ENCODE data around the gene SLC35E3.

Gene SLC35E3

DNA sequence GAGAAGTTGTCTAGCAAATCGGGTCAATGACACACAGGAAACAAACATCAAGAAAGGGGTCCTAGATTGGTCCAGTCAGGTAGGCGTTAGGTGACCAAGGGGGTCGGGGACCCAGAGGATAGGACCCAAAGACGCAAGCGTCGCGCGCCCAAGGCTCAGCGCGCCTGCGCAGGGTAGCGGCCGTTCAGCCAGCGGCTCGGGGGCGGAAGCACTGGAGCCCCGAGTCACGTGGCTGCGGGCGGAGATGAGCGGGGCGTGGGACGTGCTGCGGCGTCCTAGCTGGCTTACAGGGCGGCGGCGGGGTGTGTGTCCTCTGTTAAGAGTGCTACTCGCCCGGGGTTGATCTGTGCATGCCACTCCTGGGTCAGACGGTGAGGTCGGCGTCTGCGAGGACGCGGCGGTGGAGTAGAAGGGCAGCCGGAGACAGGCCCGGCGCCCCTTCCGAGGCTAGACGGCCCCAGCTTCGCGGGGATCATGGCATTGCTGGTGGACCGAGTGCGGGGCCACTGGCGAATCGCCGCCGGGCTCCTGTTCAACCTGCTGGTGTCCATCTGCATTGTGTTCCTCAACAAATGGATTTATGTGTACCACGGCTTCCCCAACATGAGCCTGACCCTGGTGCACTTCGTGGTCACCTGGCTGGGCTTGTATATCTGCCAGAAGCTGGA lies at the start of gene SLC35E3:
SLC35E3 (plus strand) TSS at position 273 of the 668 bp plus-strand sequence; CDS start at position 475, 202 bp downstream.
- DNase-seq (ENCODE audit: low read depth in 2 of 3, low spot score in 2 of 3): peak; percentile 79 to 86 (median 84)

DNA sequence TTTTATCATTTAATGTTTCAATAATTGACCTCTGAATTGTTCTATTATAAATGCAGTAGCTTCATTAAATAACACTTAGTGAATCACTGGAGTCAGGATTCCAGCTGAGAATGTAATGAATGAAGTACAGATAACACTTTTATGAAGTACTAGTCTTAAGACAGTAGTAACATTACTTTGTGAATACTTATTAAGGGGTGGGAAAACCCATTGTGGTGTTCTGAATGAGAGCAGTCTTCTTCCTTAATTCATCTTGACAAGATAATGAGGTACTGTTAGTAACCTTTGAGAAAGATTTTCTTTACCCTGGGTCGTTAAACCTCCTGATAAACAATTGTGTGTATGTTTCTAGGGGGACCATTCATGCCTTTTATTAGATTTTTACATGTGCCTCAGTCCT lies 46.5 kb upstream of the SLC35E3 start:
- DNase-seq (ENCODE audit: low read depth in 2 of 3, low spot score in 2 of 3): no peak

DNA sequence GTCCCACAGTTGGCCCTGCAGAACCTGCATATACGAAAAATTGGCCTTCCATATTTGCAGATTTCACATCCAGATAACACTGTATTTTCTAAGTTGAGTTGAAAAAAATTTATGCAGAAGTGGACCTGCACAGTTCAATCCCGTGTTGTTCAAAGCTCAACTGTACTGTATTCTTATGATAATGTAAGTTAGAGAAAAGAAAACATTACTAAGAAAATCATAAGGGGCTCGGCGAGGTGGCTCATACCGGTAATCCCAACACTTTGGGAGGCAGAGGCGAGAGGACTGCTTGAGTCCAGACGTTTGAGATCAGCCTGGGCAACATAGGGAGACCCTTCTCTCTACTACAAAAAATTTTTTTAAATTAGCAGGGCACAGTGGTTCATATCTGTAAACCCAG lies 18.2 kb upstream of the SLC35E3 start:
- no peak for DNase-seq (ENCODE audit: low read depth in 2 of 3, low spot score in 2 of 3)

DNA sequence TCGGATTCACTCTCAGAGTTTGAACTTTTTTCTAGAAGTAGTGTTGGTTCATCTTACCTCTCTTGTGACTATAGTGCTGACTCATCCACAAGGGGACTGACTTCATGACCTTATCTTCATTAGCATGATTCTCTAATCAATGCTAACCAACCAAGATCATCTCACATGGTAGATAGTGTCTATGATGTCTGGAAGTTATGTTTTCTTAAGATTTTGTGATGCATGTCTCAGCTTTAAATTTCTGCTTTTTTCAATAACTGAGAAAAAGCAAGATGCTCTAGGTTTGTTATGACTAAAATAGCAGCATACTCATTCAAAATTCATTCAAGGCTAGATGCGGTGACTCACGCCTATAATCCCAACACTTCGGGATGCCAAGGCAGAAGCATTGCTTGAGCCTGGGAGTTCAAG lies 12.3 kb upstream of the SLC35E3 start:
- no peak for DNase-seq (ENCODE audit: low read depth in 2 of 3, low spot score in 2 of 3)

DNA sequence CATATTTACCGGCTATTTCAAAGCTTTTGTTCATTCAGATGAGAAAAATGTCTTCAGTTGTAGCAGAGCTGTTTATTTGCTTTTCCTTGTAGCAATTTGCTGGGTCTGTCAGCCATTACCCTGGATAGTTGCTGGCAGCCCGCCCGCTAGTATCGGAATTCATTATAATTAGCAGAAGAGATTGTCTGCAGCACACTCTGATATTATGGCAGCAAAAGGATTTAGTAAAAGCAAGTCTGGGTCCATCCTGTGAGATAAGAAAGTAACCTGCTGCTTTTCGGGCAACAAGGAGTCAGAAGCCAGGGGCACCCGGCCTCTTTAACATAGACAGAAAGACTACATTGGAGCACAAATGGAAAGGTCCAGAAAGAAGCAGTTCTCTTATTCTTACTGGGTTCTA lies 6.1 kb upstream of the SLC35E3 start:
- DNase-seq (ENCODE audit: low read depth in 2 of 3, low spot score in 2 of 3): no peak

DNA sequence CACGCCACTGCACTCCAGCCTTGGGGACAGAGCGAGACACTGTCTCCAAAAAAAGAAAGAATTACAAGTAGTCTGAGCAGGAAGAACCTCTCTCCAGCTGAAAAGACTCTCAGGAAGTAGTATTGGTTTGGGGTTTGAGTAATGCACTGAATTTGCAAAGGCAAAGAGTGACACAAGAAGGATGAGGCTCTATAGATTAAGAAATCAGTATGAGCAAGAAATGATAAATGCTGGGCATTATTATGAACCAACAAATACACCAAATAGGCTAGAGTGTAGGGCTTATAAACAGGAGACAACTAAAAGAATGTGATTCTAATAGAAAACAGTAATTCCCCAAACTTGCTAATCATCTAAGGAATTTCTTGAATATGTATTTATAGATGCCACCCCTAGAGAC lies 2.6 kb upstream of the SLC35E3 start:
- no peak for DNase-seq (ENCODE audit: low read depth in 2 of 3, low spot score in 2 of 3)

DNA sequence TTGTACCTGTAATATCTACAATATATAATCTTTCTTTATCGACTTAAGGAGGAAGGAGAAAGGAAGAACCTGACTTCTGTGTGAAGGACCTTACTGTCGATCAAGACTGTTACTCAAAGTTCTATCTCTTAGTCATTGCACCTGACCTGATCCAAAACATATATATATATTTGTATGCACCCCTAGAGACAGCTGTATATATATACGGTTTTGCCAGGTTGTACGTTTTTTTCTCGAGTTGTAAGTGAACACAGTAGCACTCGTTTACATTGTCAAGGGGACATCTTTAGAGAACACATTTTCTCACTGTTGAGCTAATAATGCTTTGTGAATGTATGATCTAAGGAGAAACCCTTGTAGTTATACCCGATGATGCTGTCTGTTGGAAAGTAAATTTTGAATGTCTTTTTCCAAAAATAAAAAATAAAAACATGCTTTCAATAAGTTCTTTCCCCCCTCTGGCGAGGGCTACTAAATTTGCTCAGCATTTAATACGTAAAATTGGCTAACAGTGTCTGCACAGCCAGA lies 536 bp upstream of the SLC35E3 start:
- no peak for DNase-seq (ENCODE audit: low read depth in 2 of 3, low spot score in 2 of 3)

DNA sequence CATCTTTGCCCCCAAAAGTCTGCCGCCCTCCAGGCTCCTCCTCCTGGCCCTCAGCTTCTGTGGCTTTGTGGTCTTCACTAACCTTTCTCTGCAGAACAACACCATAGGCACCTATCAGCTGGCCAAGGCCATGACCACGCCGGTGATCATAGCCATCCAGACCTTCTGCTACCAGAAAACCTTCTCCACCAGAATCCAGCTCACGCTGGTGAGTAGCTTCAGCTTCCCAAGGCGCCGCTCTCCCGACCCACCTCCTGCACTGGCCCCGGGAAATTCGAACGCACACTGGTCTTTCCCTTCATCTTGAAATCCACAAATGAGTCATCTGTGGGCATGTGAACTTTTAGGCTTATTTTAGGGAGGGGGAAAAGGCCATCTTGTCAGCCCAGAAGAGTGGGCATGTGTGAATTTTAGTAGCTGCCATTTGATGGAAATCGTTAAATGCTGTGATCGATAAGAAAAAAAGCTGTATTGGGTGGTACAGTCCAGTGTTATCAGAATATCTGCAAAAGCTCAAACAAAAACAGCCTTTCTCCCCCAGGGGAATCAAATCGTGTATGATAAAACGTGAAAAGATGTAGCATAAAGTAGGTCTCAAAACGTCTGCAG lies 700 bp downstream of the SLC35E3 start:
- DNase-seq (ENCODE audit: low read depth in 2 of 3, low spot score in 2 of 3): peak; percentile 9 to 29 (median 17)

DNA sequence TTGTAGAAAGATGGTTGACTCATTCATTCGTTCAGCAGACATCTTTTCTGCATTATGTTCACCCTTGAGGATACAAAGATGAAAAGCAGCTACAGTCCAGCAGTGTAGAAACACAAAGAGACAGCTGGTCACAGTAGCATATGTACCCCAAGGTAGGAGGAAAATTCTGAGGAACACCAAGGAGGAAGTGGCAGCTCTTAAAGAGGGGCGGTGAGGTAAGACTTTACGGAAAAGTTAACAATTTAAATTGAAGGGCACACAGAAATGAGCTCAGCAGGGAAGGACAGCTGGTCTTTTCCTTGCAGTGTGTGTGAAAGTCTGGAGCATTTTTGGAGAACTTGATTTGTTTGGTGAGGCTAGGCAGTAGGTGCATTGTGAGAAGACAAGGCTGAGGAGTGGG lies 3.5 kb downstream of the SLC35E3 start:
- no peak for DNase-seq (ENCODE audit: low read depth in 2 of 3, low spot score in 2 of 3)

DNA sequence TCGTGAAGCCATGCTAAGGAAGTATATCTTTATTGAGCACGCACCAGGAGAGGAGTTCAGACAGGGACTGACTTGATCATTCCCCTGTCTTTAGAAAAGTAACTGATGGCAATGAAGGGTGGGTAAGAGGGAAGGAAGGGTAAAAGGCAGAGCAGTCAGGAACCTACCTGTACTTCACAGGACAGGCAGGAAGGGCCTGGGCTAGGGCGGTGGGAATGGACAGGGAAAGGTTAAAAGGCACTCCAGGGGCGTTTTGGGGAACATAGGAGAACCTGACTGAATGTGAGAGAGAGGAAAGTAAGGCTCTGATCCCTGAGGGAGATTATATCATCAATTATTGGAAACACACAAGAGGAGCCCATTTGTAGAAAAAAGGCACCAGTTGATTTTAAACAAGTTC lies 3.9 kb downstream of the SLC35E3 start:
- no peak for DNase-seq (ENCODE audit: low read depth in 2 of 3, low spot score in 2 of 3)

DNA sequence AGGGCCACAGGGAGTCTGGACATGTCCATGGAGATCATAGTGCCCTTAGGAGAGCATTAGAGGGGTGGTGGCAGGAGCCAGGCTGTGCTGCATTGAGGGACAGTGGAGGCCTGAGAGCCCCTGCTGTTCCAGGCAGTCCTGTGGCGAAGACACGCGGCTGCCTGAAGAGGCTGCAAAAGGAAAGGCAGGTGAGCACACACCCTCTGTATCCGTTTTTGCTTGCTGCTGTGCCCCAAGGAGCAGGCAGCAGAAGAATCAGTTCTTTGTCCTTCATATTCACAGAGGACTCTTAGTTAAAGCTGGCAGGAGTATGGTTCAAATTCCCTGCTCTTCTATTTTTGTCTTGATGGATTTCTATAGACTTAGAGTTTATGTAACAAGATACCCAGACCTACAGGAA lies 4.5 kb downstream of the SLC35E3 start:
- DNase-seq (ENCODE audit: low read depth in 2 of 3, low spot score in 2 of 3): no peak

DNA sequence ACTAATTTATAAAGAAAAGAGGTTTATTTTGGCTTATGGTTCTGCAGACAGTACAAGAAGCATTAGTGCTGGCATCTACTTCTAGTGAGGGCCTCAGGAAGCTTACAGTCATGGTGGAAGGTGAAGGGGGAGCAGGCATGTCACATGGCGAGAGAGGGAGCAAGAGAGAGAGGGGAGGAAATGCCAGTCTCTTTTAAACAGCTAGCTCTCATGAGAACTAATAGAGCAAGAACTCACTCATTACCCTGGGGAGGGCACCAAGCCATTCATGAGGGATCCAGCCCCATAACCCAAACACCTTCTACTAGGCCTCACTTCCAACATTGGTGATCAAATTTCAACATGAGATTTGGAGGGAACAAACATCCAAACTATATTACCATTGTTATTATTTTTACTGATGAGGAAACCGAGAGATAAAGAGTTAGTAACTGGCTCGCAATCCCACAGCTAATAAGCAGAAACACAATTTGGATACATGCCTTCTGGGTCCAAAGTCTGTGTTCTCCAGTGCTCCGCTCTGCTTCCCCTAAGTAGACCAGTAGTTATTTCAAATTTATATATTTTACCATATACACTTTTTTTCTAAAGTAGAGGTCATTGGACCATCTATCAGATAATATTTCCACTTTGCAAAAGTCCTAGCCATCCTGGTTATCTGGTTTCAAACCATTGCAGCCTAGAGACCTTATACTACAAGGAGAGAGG lies 9.7 kb downstream of the SLC35E3 start:
- no peak for DNase-seq (ENCODE audit: low read depth in 2 of 3, low spot score in 2 of 3)

DNA sequence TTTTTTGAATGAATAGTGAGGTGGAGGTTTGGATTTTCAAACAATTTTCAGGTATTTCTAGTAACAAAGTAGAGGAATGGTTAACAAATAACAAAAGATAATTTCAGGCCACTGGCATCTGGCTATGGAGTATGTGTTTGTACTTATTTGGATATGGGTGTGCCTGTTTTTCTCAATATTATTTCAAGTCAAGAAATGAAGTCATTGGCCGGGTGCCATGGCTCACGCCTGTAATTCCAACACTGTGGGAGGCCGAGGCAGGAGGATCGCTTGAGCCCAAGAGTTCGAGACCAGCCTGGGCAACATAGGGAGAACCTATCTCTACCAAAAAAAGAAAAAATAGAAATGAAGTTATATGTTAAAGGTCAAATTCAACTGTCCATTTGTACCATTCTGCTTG lies 13.9 kb downstream of the SLC35E3 start:
- no peak for DNase-seq (ENCODE audit: low read depth in 2 of 3, low spot score in 2 of 3)

DNA sequence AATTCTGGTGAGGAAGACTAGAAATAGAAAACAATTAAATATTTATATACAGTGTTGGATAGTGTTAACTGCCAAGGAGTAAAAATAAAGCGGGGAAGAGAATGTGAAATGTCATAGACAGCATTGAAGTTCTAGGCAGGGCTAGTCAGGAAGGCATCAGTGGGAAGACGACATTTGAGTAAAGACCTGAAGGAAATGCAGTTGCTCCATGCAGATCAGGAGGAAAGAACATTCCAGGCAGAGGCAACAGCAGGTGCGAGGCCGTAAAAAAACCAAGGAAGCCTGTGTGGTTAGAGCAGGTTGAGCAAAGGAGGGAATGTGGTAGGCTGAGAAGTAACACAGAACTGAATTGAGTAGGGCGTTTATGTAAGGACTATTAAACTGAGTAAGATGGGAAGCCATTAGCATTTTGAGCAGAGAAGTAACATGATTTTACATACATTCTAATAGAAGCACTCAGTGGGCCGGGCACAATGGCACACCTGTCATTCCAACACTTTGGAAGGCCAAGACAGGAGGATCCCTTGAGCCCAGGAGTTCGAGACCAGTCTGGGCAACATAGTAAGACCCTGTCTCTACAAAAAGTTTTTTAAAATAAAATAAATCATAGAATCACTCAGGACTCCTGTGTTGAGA lies 14.9 kb downstream of the SLC35E3 start:
- DNase-seq (ENCODE audit: low read depth in 2 of 3, low spot score in 2 of 3): no peak

DNA sequence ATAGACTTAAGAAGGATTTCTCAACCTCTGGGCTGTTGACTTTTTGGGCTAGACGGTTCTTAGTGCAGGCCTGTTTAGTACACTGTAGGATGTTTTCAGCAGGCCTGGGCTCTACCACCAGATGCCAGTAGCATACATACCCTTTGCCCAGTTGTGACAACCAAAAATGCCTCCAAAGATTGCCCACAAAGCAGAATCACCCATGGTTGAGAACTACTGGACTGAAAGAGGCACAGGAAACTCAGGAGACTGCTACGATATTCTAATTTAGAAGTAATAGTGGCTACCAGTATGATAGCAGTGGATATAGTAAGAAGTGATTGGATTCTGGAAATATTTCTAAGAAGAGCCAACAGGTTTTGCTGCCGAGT lies 15.5 kb downstream of the SLC35E3 start:
- no peak for DNase-seq (ENCODE audit: low read depth in 2 of 3, low spot score in 2 of 3)

DNA sequence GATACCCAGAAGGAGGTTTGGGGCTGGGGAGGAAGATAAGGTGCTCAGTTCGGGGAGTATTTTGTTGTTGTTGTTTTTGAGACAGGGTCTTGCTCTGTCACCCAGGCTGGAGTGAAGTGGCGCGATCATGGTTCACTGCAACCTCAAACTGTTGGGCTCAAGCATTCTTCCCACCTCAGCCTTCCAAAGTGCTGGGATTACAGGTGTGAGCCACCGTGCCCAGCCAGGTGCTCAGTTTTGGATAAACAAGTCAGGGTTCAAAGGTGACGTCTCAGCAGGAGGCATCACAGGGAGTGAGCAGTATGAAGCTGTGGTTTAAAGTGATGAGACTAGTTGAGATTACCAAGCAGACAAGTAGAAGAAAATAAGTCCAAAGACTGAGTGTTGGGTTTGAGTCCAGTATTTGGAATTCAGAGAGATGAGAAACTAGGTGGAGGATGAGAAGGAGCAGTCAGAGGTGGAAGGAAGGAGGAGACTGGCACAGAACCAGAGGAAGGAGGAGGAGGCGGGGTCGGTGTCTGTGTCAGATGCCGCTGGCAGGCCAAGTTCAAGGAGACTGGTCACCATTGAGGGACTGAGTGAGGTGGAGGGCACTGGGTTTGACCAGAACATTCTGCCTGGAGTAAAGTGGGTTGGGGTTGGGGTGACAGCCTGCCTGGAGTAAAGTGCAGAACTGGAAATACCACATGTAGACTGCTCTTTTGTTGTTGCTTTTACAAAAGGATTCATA lies 16.1 kb downstream of the SLC35E3 start:
- no peak for DNase-seq (ENCODE audit: low read depth in 2 of 3, low spot score in 2 of 3)

DNA sequence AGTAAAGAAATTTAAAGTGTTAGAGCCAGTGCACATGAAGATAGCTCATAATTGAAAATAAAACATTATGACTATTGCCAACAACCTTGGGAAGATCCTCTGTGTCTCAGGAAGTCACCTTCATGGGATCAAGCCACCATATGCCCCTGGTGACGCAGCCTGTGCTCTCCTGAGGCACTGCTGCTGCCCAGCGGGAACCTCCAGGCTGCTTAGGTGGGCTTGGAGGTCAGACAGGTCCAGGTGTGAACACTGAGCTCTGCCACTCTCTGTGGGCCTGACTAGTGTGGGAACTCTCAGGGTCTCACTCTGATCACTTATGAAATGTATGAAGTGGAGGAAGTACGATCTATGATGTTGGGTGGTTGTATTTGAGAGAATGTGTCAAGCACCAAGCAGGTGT lies 16.7 kb downstream of the SLC35E3 start:
- no peak for DNase-seq (ENCODE audit: low read depth in 2 of 3, low spot score in 2 of 3)

DNA sequence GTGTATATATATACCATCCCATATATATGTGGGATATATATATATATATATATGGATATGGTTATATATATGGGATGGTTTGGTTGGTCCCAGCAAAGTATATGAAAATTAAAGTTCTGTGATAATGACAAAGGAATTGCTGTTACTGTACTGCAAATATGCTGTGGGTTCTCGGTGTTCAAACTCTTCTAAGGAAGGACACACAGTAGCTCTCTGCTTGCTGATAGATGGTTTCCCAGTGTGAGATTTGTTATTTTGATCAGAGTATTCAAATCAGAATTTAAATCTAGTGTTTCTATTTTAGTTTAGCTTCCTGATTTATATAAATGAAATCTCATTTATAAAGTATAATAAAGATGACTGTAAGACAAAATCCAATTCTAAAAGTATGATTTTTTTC lies 19.7 kb downstream of the SLC35E3 start:
- no peak for DNase-seq (ENCODE audit: low read depth in 2 of 3, low spot score in 2 of 3)

DNA sequence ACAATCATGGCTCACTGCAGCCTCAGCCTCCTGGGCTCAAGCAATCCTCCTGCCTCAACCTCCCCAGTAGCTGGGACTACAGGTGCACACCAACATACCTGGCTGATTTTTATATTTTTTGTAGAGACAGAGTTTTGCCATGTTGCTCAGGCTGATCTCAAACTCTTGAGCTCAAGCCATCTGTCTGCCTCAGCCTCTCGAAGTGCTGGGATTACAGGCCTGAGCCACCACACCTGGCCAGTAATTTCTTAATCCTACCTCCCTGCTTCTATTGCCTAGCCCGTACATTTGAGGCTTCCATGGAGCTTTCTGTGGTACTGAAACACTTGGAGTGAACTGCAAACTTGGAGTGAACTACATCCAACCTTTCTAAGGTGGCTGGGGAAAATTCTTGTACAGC lies 20.7 kb downstream of the SLC35E3 start:
- DNase-seq (ENCODE audit: low read depth in 2 of 3, low spot score in 2 of 3): no peak

DNA sequence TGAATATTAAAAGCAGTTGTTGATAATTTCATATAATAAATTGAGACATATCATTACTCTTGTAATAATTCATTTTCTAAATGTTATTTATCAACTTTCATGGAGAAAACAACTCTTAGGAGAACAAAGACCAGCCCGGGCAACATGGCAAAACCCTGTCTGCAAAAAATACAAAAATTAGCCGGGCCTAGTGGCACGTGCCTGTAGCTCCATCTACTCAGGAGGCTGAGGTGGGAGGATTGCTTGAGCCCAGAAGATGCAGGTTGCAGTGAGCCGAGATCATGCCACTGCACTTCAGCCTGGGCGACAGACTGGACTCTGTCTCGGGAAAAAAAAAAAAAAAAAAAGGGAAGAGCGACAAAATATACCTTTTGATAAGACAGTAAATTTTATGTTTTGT lies 21.2 kb downstream of the SLC35E3 start:
- no peak for DNase-seq (ENCODE audit: low read depth in 2 of 3, low spot score in 2 of 3)

DNA sequence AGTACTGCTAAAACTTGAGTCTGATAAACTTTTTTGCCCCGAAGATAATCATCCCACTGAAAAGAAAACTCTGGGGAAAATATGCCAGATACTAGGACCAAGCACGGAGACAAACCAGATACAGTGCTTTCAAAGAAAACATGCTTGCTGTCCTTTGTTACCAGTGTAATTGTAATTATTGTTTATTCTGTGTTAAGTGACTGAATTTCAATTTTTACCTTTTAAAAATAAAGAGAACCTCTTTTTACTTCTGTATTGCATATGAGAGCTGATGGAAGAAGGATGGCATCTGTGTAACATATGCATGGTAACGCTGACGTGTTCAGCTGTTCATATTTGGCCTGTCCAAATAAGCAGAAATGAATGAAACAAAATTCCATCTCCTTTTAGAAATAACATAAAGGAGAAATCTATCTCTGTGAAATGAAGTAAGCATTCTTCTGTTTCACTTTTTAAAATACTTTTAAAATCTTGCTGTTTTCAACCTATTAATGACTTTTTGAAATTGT lies 22.5 kb downstream of the SLC35E3 start:
- DNase-seq (ENCODE audit: low read depth in 2 of 3, low spot score in 2 of 3): no peak
